ENCODE measurements around the gene COX20.

Gene COX20

DNA sequence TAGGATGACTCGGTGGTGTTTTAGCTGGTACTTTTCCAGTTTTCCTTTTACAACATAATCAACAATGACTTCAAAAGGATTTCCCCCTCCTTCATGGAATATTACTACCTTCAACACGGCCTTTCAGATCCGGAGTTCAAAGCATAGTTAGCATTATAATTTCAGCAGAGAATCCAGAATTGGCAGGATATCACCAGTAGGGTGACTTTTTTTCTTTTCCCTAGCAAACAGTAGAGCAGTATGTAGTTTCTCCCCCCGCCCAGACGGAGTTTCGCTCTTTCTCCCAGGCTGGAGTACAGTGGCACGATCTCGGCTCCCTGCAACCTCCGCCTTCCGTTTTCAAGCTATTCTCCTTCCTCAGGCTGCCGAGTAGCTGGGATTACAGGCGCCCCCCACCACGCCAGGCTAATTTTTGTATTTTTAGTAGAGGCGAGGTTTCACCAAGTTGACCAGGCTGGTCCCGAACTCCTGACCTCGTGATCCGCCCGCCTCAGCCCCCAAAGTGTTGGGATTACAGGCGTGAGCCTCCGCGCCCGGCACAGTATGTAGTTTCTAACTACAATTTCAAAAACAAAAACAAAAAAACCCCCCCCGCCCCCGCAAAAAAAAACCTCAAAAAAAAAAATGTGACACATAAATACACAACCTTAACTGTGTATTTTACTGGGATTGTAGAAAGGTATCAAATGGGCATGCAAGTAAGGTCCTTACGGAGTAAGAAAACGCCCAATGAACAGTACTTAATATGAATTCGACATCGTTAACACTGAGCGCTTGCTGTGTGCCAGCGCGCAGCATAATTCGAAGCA is 1.5 kb upstream of the COX20 start:
- peaks cover 11% of the 10 kb centered on the region for H3K36me3 ChIP-seq (ENCODE audit: low read depth)
- DNase-seq (ENCODE audit: low spot score) (no peak), ATAC-seq (ENCODE audit: low read depth) (peak; percentile 44; the same call in 2 of the 3 replicates)
- H3K27me3 ChIP-seq (ENCODE audit: insufficient read depth, poor library complexity, severe bottlenecking), result no peaks in the 10 kb centered on the region
- peak overlapping the region; percentile 94 for H3K27ac ChIP-seq (ENCODE audit: poor library complexity, severe bottlenecking)
- no peak for TF ChIP-seq CTCF (IDR thresholded peaks at IDR 0.05; ENCODE audit: poor library complexity, severe bottlenecking)
- no peaks in the 10 kb centered on the region for H3K9me3 ChIP-seq (ENCODE audit: severe bottlenecking)
- H3K4me3 ChIP-seq (ENCODE audit: severe bottlenecking), result peak overlapping the region; percentile 70
- H3K4me1 ChIP-seq (ENCODE audit: insufficient read depth, poor library complexity, severe bottlenecking), result peaks cover 9% of the 10 kb centered on the region

DNA sequence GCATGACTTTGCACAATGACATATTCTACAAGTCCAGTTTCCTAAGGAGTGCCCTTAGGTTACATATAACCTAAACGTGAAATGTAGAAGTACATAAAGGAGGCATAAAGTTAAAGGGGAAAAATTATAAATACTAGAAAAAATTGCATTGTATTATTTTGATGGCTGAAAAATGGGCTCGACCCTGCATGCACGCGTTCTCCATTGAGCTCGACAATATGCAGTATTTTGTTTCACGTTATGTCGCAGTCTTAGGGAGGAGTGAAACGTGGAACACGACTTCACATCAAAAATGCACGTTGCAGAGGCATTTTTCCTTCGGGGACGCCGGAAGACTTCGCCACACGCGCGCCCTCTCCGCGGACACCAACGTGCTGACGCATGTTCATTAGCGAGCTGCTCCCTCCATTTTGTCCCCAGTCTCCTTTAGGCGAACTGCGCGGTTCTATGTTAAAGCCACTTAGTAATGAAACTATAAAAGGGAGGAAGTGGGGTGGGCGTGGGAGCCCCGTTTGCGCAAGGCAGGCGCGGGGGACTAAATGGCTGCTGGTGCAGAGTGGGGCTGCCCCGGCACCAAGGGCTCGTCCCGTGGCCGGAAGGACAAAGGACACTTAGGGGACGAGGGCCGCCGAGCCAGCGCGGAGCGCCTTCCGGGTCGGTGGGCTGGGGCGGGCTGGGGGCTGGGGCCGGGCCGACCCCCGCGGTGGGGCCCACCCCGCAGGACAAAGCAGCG is 749 bp upstream of the COX20 start:
- ATAC-seq (ENCODE audit: low read depth), result peak; percentile 57
- Histone ChIP-seq H3K9me3 (ENCODE audit: severe bottlenecking) (no peaks in the 10 kb centered on the region), H3K27me3 (ENCODE audit: insufficient read depth, poor library complexity, severe bottlenecking) (no peaks in the 10 kb centered on the region), H3K4me1 (ENCODE audit: insufficient read depth, poor library complexity, severe bottlenecking) (peaks cover 9% of the 10 kb centered on the region), H3K27ac (ENCODE audit: poor library complexity, severe bottlenecking) (peak overlapping the region; percentile 94), H3K4me3 (ENCODE audit: severe bottlenecking) (peak overlapping the region; percentile 70), H3K36me3 (ENCODE audit: low read depth) (peaks cover 17% of the 10 kb centered on the region)
- peak; percentile 83 for DNase-seq (ENCODE audit: low spot score)
- TF ChIP-seq CTCF (IDR thresholded peaks at IDR 0.05; ENCODE audit: poor library complexity, severe bottlenecking), result no peak

- Histone ChIP-seq H3K36me3 (ENCODE audit: low read depth) (peaks cover 28% of the 10 kb centered on the region), H3K4me1 (ENCODE audit: insufficient read depth, poor library complexity, severe bottlenecking) (peaks cover 9% of the 10 kb centered on the region), H3K27me3 (ENCODE audit: insufficient read depth, poor library complexity, severe bottlenecking) (no peaks in the 10 kb centered on the region), H3K4me3 (ENCODE audit: severe bottlenecking) (peak overlapping the region; percentile 70), H3K27ac (ENCODE audit: poor library complexity, severe bottlenecking) (peak overlapping the region; percentile 94), H3K9me3 (ENCODE audit: severe bottlenecking) (no peaks in the 10 kb centered on the region)
- DNase-seq (ENCODE audit: low spot score) (no peak), ATAC-seq (ENCODE audit: low read depth) (peak; percentile 16; the same call in 1 of the 3 replicates)
- TF ChIP-seq CTCF (IDR thresholded peaks at IDR 0.05; ENCODE audit: poor library complexity, severe bottlenecking), result no peak
Observed at GRCh38 chr1:244836135-244836521, 670 bp downstream of the COX20 start.

DNA sequence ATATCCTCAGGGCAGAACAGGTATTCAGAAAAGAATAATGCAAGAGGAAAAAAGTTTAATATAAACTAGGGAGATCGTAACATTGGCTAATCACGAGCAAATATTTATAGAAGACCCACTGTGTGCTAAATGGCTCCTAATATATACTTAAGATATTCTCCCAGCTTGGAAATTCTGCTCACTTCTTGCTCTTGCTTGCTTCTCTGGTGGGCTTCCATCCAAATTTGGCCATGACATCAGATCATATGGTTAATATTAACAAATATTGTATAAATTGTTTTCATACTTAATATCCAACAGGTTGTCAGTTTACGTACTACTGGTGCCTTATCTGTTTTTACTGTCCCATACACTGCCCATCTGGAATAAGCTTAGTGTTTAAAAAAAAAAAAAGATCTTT is 1.1 kb downstream of the COX20 start:
- no peaks in the 10 kb centered on the region for H3K9me3 ChIP-seq (ENCODE audit: severe bottlenecking)
- H3K27ac ChIP-seq (ENCODE audit: poor library complexity, severe bottlenecking), result peak overlapping the region; percentile 94
- no peak for DNase-seq (ENCODE audit: low spot score)
- no peak for ATAC-seq (ENCODE audit: low read depth)
- H3K36me3 ChIP-seq (ENCODE audit: low read depth), result peaks cover 33% of the 10 kb centered on the region
- H3K27me3 ChIP-seq (ENCODE audit: insufficient read depth, poor library complexity, severe bottlenecking), result no peaks in the 10 kb centered on the region
- peak overlapping the region; percentile 70 for H3K4me3 ChIP-seq (ENCODE audit: severe bottlenecking)
- peaks cover 9% of the 10 kb centered on the region for H3K4me1 ChIP-seq (ENCODE audit: insufficient read depth, poor library complexity, severe bottlenecking)
- no peak for TF ChIP-seq CTCF (IDR thresholded peaks at IDR 0.05; ENCODE audit: poor library complexity, severe bottlenecking)
